HepG2 (cell line): ENCODE measurements around the gene GPR17. TPM values are rescaled to one million over a fixed set of nuclear protein-coding genes. Genes with fewer than 3 reads are reported as not detected.

Experiments used
- CBFB ChIP-seq: sonication (generic); formaldehyde crosslinking; IDR thresholded peaks from 2 replicates; pipeline ENCODE4 v1.4.0; 2020; ENCODE audit warnings: missing genetic modification reagents
- CREM ChIP-seq, 2 experiments: sonication (generic) in 1 of 2; formaldehyde crosslinking in 1 of 2; IDR thresholded peaks; 2 replicates each; pipeline versions ENCODE4 v1.4.0 to v1.6.1; 2016 to 2020; ENCODE audit warnings: antibody characterized with exemption in 1 of 2, mild to moderate bottlenecking in 1 of 2, missing genetic modification reagents in 1 of 2
- FOXK2 ChIP-seq: fragments of 450-650 bp; IDR thresholded peaks from 2 replicates; pipeline ENCODE4 v1.6.1; 2016
- GABPB1 ChIP-seq: IDR thresholded peaks from 2 replicates; pipeline ENCODE4 v1.6.1; 2016; ENCODE audit warnings: mild to moderate bottlenecking, missing genetic modification reagents, moderate library complexity, missing compliant biosample characterization
- GATAD1 ChIP-seq: IDR thresholded peaks from 2 replicates; pipeline ENCODE4 v1.6.1; 2016; ENCODE audit warnings: missing genetic modification reagents, missing compliant biosample characterization
- HOXD1 ChIP-seq: sonication (generic); formaldehyde crosslinking; IDR thresholded peaks from 2 replicates; pipeline ENCODE4 v1.5.0; 2020; ENCODE audit warnings: missing genetic modification reagents
- MAFF ChIP-seq: IDR thresholded peaks from 2 replicates; pipeline ENCODE4 v1.6.1; 2011; ENCODE audit warnings: low read depth, low read length, improper control_type of control experiment
- MTF1 ChIP-seq: sonication (generic); formaldehyde crosslinking; IDR thresholded peaks from 2 replicates; pipeline ENCODE4 v1.5.0; 2020; ENCODE audit warnings: missing genetic modification reagents
- PCBP2 ChIP-seq: fragments of 200-400 bp; formaldehyde crosslinking; optimal IDR thresholded peaks from 2 replicates; pipeline ENCODE3; 2018; ENCODE audit warnings: low read length, low read depth; ENCODE audit not compliant: poor library complexity, severe bottlenecking
- SPEN ChIP-seq: sonication (generic); formaldehyde crosslinking; IDR thresholded peaks from 2 replicates; pipeline ENCODE4 v1.5.1; 2020; ENCODE audit warnings: low read depth, mild to moderate bottlenecking, missing genetic modification reagents
- TCF12 ChIP-seq, 2 experiments: fragments of 450-650 bp in 1 of 2; sonication (generic) in 1 of 2; formaldehyde crosslinking in 1 of 2; IDR thresholded peaks; 2 replicates each; pipeline versions ENCODE4 v1.6.1 to v1.8.0; 2017 to 2022; ENCODE audit warnings: antibody characterized with exemption in 1 of 2, mild to moderate bottlenecking in 1 of 2, missing genetic modification reagents in 1 of 2, moderate library complexity in 1 of 2
- ZBTB3 ChIP-seq: sonication (generic); formaldehyde crosslinking; IDR thresholded peaks from 2 replicates; pipeline ENCODE4 v1.4.0; 2020; ENCODE audit warnings: low read depth, mild to moderate bottlenecking, moderate library complexity, missing genetic modification reagents, borderline replicate concordance
- ZKSCAN1 ChIP-seq: fragments of 150-350 bp; IDR thresholded peaks from 2 replicates; pipeline ENCODE4 v1.6.1; 2014; ENCODE audit warnings: low read length
- ZNF350 ChIP-seq: sonication (generic); formaldehyde crosslinking; IDR thresholded peaks from 2 replicates; pipeline ENCODE4 v1.4.0; 2020; ENCODE audit warnings: mild to moderate bottlenecking, low read depth, missing genetic modification reagents, borderline replicate concordance
- ZNF496 ChIP-seq: sonication (generic); formaldehyde crosslinking; IDR thresholded peaks from 2 replicates; pipeline ENCODE4 v1.8.1; 2023; ENCODE audit warnings: mild to moderate bottlenecking, moderate library complexity, missing genetic modification reagents; ENCODE audit not compliant: insufficient replicate concordance
- ZNF615 ChIP-seq: sonication (generic); formaldehyde crosslinking; IDR thresholded peaks from 2 replicates; pipeline ENCODE4 v1.5.0; 2020; ENCODE audit warnings: mild to moderate bottlenecking, missing genetic modification reagents, borderline replicate concordance
- ZNF652 ChIP-seq: IDR thresholded peaks from 2 replicates; pipeline ENCODE4 v1.6.1; 2016; ENCODE audit warnings: low read depth, borderline replicate concordance
- ZNF703 ChIP-seq: sonication (generic); formaldehyde crosslinking; IDR thresholded peaks from 2 replicates; pipeline ENCODE4 v1.5.1; 2020; ENCODE audit warnings: missing genetic modification reagents, mild to moderate bottlenecking, moderate library complexity, borderline replicate concordance
- ZSCAN9 ChIP-seq: IDR thresholded peaks from 2 replicates; pipeline ENCODE4 v1.6.1; 2016; ENCODE audit warnings: borderline replicate concordance
- polyA plus RNA-seq, 8 experiments: library from polyadenylated mRNA; depleted of rRNA in 3 of 8; stranded (reverse) in 7 of 8; unstranded in 1 of 8; fragments of >200 nt; fragmentation: Illumina TruSeq in 4 of 8; extraction: Trizol in 4 of 8; gene quantifications; 2 replicates each; pipeline versions ENCODE4 v1.2.1 to v1.2.3, GENCODE V29; 2011 to 2016; ENCODE audit warnings: low read depth in 4 of 8, missing spikeins in 1 of 8, mixed read lengths in 1 of 8; ENCODE audit not compliant: insufficient read depth in 1 of 8
- total RNA-seq, 5 experiments: library from RNA; depleted of rRNA; stranded (reverse); fragments of >200 nt; fragmentation: Illumina TruSeq; extraction: Trizol; gene quantifications; 2 replicates each; pipeline ENCODE4 v1.2.3, GENCODE V29; 2016; ENCODE audit warnings: low read depth in 1 of 5
- TF ChIP-seq, protein P1 (sequence below): sonication (generic); formaldehyde crosslinking; IDR thresholded peaks from 2 replicates; pipeline ENCODE4 v1.9.0; 2021; ENCODE audit warnings: missing genetic modification reagents, mild to moderate bottlenecking, borderline replicate concordance
- TF ChIP-seq, protein P2 (sequence below): sonication (generic); formaldehyde crosslinking; IDR thresholded peaks from 2 replicates; pipeline ENCODE4 v1.8.1; 2022; ENCODE audit warnings: mild to moderate bottlenecking, missing genetic modification reagents
- TF ChIP-seq, protein P3 (sequence below): IDR thresholded peaks from 2 replicates; pipeline ENCODE4 v1.6.1; 2016; ENCODE audit warnings: mild to moderate bottlenecking
- TF ChIP-seq, protein P4 (sequence below), 2 experiments: sonication (generic) in 1 of 2; formaldehyde crosslinking in 1 of 2; IDR thresholded peaks; 2 replicates each; pipeline versions ENCODE4 v1.4.0 to v1.6.1; 2018 to 2020; ENCODE audit warnings: missing genetic modification reagents in 2 of 2, borderline replicate concordance in 1 of 2, low read depth in 1 of 2, mild to moderate bottlenecking in 1 of 2, missing biosample characterization in 1 of 2

GPR17 gene
- total and polyA plus RNA-seq, 2 of the 13 experiments (the other 11 are each of a cell fraction or from before 2014, with no cell fraction given) = not detected

DNA sequence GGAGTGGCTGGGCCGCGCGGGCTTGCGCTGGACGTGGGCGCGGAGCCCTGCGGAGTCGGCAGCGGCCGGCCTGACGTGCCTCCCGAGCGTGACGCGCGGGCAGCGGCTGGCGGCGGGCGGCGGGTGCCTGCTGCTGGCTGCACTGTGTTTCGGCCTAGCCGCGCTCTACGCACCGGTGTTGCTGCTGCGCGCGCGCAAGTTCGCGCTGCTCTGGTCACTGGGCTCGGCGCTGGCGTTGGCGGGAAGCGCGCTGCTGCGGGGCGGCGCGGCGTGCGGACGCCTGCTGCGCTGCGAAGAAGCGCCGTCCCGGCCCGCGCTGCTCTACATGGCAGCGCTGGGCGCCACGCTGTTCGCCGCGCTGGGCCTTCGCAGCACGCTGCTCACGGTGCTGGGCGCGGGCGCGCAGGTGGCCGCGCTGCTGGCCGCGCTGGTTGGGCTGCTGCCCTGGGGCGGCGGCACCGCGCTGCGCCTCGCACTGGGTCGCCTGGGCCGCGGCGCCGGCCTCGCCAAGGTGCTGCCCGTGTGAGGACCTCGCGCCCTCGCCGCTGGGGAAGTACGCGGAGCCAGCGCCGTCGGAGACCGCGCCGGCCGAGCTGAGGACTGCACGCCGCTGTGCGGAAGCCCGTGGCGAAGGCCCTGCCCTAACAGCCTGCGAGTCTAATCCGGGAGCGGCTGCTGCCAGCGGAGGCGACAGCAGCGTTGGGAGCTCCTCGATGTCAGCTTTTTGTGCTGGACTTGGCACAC is 55.9 kb downstream of the GPR17 start (continued):
- TF ChIP-seq, protein P1, sequence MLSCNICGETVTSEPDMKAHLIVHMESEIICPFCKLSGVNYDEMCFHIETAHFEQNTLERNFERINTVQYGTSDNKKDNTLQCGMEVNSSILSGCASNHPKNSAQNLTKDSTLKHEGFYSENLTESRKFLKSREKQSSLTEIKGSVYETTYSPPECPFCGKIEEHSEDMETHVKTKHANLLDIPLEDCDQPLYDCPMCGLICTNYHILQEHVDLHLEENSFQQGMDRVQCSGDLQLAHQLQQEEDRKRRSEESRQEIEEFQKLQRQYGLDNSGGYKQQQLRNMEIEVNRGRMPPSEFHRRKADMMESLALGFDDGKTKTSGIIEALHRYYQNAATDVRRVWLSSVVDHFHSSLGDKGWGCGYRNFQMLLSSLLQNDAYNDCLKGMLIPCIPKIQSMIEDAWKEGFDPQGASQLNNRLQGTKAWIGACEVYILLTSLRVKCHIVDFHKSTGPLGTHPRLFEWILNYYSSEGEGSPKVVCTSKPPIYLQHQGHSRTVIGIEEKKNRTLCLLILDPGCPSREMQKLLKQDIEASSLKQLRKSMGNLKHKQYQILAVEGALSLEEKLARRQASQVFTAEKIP = no peak
- peak; percentile 16; the same call in 1 of the 2 replicates for TF ChIP-seq ZSCAN9 (CRISPR knock-in tag)
- no peak; the same call in 1 of the 2 replicates for TF ChIP-seq CBFB (CRISPR knock-in tag)
- 0 out of 2 replicates have a peak, but pooled peaks have one; percentile 61 for TF ChIP-seq MTF1 (CRISPR knock-in tag)
- peak; percentile 56; the same call in 1 of the 2 replicates for TF ChIP-seq GATAD1 (CRISPR knock-in tag)
- TF ChIP-seq ZNF652 (CRISPR knock-in tag) = no peak
- TF ChIP-seq, protein P2, sequence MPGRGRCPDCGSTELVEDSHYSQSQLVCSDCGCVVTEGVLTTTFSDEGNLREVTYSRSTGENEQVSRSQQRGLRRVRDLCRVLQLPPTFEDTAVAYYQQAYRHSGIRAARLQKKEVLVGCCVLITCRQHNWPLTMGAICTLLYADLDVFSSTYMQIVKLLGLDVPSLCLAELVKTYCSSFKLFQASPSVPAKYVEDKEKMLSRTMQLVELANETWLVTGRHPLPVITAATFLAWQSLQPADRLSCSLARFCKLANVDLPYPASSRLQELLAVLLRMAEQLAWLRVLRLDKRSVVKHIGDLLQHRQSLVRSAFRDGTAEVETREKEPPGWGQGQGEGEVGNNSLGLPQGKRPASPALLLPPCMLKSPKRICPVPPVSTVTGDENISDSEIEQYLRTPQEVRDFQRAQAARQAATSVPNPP (CRISPR knock-in tag) = no peak
- no peak for TF ChIP-seq ZNF496 (CRISPR knock-in tag)
- TF ChIP-seq, protein P3, sequence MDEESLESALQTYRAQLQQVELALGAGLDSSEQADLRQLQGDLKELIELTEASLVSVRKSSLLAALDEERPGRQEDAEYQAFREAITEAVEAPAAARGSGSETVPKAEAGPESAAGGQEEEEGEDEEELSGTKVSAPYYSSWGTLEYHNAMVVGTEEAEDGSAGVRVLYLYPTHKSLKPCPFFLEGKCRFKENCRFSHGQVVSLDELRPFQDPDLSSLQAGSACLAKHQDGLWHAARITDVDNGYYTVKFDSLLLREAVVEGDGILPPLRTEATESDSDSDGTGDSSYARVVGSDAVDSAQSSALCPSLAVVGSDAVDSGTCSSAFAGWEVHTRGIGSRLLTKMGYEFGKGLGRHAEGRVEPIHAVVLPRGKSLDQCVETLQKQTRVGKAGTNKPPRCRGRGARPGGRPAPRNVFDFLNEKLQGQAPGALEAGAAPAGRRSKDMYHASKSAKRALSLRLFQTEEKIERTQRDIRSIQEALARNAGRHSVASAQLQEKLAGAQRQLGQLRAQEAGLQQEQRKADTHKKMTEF = peak; percentile 50; the same call in 1 of the 2 replicates
- TF ChIP-seq HOXD1 (CRISPR knock-in tag) = peak; percentile 54
- TF ChIP-seq MAFF = no peak
- TF ChIP-seq TCF12 (IDR thresholded peaks at IDR 0.05) = no peak
- no peak; the same call in 1 of the 2 replicates for TF ChIP-seq TCF12 (CRISPR knock-in tag; IDR thresholded peaks at IDR 0.05)
- no peak for TF ChIP-seq ZKSCAN1
- no peak for TF ChIP-seq CREM (IDR thresholded peaks at IDR 0.05)
- no peak for TF ChIP-seq CREM (CRISPR knock-in tag; IDR thresholded peaks at IDR 0.05)
- no peak; the same call in 1 of the 2 replicates for TF ChIP-seq ZBTB3 (CRISPR knock-in tag)
- TF ChIP-seq ZNF703 = no peak
- no peak for TF ChIP-seq FOXK2
- 0 out of 2 replicates have a peak, but pooled peaks have one; percentile 48 for TF ChIP-seq ZNF350 (CRISPR knock-in tag)
- peak; percentile 83 for TF ChIP-seq GABPB1 (CRISPR knock-in tag)
- no peak for TF ChIP-seq ZNF615 (CRISPR knock-in tag)
- TF ChIP-seq SPEN (CRISPR knock-in tag) = peak; percentile 47
- TF ChIP-seq PCBP2 = no peak
- TF ChIP-seq, protein P4, sequence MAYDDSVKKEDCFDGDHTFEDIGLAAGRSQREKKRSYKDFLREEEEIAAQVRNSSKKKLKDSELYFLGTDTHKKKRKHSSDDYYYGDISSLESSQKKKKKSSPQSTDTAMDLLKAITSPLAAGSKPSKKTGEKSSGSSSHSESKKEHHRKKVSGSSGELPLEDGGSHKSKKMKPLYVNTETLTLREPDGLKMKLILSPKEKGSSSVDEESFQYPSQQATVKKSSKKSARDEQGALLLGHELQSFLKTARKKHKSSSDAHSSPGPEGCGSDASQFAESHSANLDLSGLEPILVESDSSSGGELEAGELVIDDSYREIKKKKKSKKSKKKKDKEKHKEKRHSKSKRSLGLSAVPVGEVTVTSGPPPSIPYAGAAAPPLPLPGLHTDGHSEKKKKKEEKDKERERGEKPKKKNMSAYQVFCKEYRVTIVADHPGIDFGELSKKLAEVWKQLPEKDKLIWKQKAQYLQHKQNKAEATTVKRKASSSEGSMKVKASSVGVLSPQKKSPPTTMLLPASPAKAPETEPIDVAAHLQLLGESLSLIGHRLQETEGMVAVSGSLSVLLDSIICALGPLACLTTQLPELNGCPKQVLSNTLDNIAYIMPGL (CRISPR knock-in tag; IDR thresholded peaks at IDR 0.05; ENCODE audit: borderline replicate concordance in 1 of 2, low read depth in 1 of 2) = peak; percentile 65 to 86
